OCI-LY1 (cell line): ENCODE data around the gene COL6A3.

ENCODE experiments used
- H2AFZ ChIP-seq: fragments of 200-600 bp; sonication (generic), shearing (Covaris generic); 2 replicates; pipeline ENCODE4 v1.6.0; 2014; ENCODE audit warnings: antibody characterized with exemption, mild to moderate bottlenecking, low read length
- H3F3A ChIP-seq: fragments of 200-600 bp; sonication (generic), shearing (Covaris generic); 2 replicates; pipeline ENCODE4 v1.6.0; 2014; ENCODE audit warnings: mild to moderate bottlenecking, antibody characterized with exemption, low read length, moderate library complexity; ENCODE audit not compliant: insufficient read depth
- H3K27ac ChIP-seq: fragments of 200-600 bp; sonication (generic); 2 replicates; pipeline ENCODE4 v1.5.1; 2014; ENCODE audit warnings: low read length, mixed run types, mild to moderate bottlenecking, low read depth; ENCODE audit not compliant: poor library complexity, severe bottlenecking
- H3K27me3 ChIP-seq: fragments of 200-600 bp; sonication (generic); 2 replicates; pipeline ENCODE4 v1.6.0; 2014; ENCODE audit warnings: antibody characterized with exemption, mild to moderate bottlenecking, low read length, moderate library complexity; ENCODE audit not compliant: insufficient read depth
- H3K36me3 ChIP-seq: fragments of 200-600 bp; sonication (generic); 2 replicates; pipeline ENCODE4 v1.6.1; 2014; ENCODE audit warnings: mild to moderate bottlenecking, antibody characterized with exemption, low read length, moderate library complexity, mixed read lengths; ENCODE audit not compliant: insufficient read depth
- H3K4me1 ChIP-seq: fragments of 200-600 bp; sonication (generic); 2 replicates; pipeline ENCODE4 v1.5.1; 2014; ENCODE audit warnings: mild to moderate bottlenecking, low read length, moderate library complexity; ENCODE audit not compliant: insufficient read depth, severe bottlenecking
- H3K4me2 ChIP-seq: fragments of 200-600 bp; sonication (generic), shearing (Covaris generic); 2 replicates; pipeline ENCODE4 v1.6.1; 2014; ENCODE audit warnings: low read length
- H3K4me3 ChIP-seq: fragments of 200-600 bp; sonication (generic); 2 replicates; pipeline ENCODE4 v1.5.1; 2014; ENCODE audit warnings: low read length, low read depth, mild to moderate bottlenecking, mixed read lengths; ENCODE audit not compliant: poor library complexity, severe bottlenecking
- H3K79me2 ChIP-seq: fragments of 200-600 bp; shearing (Covaris generic); 2 replicates; pipeline ENCODE4 v1.6.1; 2016; ENCODE audit warnings: mixed run types, low read length, mixed read lengths; ENCODE audit not compliant: insufficient read depth
- H3K9ac ChIP-seq: fragments of 200-600 bp; sonication (generic), shearing (Covaris generic); 2 replicates; pipeline ENCODE4 v1.6.1; 2014; ENCODE audit warnings: mild to moderate bottlenecking, low read length, mixed read lengths
- H3K9me2 ChIP-seq: fragments of 200-600 bp; sonication (generic), shearing (Covaris generic); 2 replicates; pipeline ENCODE4 v1.6.1; 2014; ENCODE audit warnings: low read depth, mild to moderate bottlenecking, low read length, mixed read lengths
- H3K9me3 ChIP-seq: fragments of 200-600 bp; shearing (Covaris generic); 2 replicates; pipeline ENCODE4 v1.6.1; 2014; ENCODE audit warnings: low read length, mixed read lengths
- H4K20me1 ChIP-seq: fragments of 200-600 bp; sonication (generic), shearing (Covaris generic); 2 replicates; pipeline ENCODE4 v1.6.0; 2016; ENCODE audit warnings: mild to moderate bottlenecking, low read length; ENCODE audit not compliant: insufficient read depth
- CTCF ChIP-seq: fragments of 200-600 bp; sonication (generic), shearing (Covaris generic); IDR thresholded peaks from 2 replicates; pipeline ENCODE4 v1.5.1; 2017; ENCODE audit warnings: mild to moderate bottlenecking, antibody characterized with exemption, low read length, moderate library complexity, mixed read lengths
- EZH2 ChIP-seq: fragments of 200-600 bp; sonication (generic), shearing (Covaris generic); IDR thresholded peaks from 2 replicates; pipeline ENCODE4 v1.8.0; 2017; ENCODE audit warnings: borderline replicate concordance, mixed run types, mild to moderate bottlenecking, antibody characterized with exemption, low read length, moderate library complexity, mixed read lengths

Gene COL6A3

GRCh38 chr2:237390235-237390634, 23.7 kb downstream of the COL6A3 start:
- Histone ChIP-seq H3K27ac (no peak overlapping the region), H3K9me3 (no peaks in the 10 kb centered on the region), H3K79me2 (no peaks in the 10 kb centered on the region), H3K4me2 (no peak overlapping the region), H2AFZ (no peak overlapping the region), H4K20me1 (no peaks in the 10 kb centered on the region), H3K4me1 (no peaks in the 10 kb centered on the region), H3K27me3 (peaks cover 6% of the 10 kb centered on the region), H3K4me3 (no peak overlapping the region), H3K9me2 (no peaks in the 10 kb centered on the region), H3K9ac (no peak overlapping the region), H3K36me3 (no peaks in the 10 kb centered on the region), H3F3A (no peaks in the 10 kb centered on the region)
- TF ChIP-seq CTCF (no peak), EZH2 (no peak)

- Histone ChIP-seq H3K79me2 (no peaks in the 10 kb centered on the region), H3K27ac (no peak overlapping the region), H3K4me2 (no peak overlapping the region), H3K4me3 (no peak overlapping the region), H4K20me1 (no peaks in the 10 kb centered on the region), H2AFZ (no peak overlapping the region), H3K4me1 (no peaks in the 10 kb centered on the region), H3K36me3 (no peaks in the 10 kb centered on the region), H3K9me3 (no peaks in the 10 kb centered on the region), H3F3A (no peaks in the 10 kb centered on the region), H3K27me3 (peaks cover 5% of the 10 kb centered on the region), H3K9me2 (no peaks in the 10 kb centered on the region), H3K9ac (no peak overlapping the region)
- no peak for TF ChIP-seq CTCF
- TF ChIP-seq EZH2: no peak
These were observed 24.1 kb downstream of the COL6A3 start for GRCh38 chr2:237389831-237390230.

GRCh38 chr2:237388036-237388435, 25.9 kb downstream of the COL6A3 start:
- no peak overlapping the region for H3K27ac ChIP-seq
- H3K9ac ChIP-seq: no peak overlapping the region
- H3K4me1 ChIP-seq: no peaks in the 10 kb centered on the region
- H3K27me3 ChIP-seq: peaks cover 2% of the 10 kb centered on the region; the same call in 1 of the 2 replicates
- H3K79me2 ChIP-seq: no peaks in the 10 kb centered on the region
- H3F3A ChIP-seq: no peaks in the 10 kb centered on the region
- H2AFZ ChIP-seq: no peak overlapping the region
- no peaks in the 10 kb centered on the region for H4K20me1 ChIP-seq
- no peak overlapping the region for H3K4me3 ChIP-seq
- H3K4me2 ChIP-seq: no peak overlapping the region
- H3K9me3 ChIP-seq: no peaks in the 10 kb centered on the region
- TF ChIP-seq CTCF (no peak), EZH2 (no peak)
- no peaks in the 10 kb centered on the region for H3K9me2 ChIP-seq
- H3K36me3 ChIP-seq: no peaks in the 10 kb centered on the region
